DOHH2 (cell line): ENCODE data around the gene FBLN2.

Experiments used
- H3F3A ChIP-seq: fragments of 200-600 bp; sonication (generic), shearing (Covaris generic); 2 replicates; pipeline ENCODE4 v1.6.0; 2016; ENCODE audit warnings: antibody characterized with exemption, mild to moderate bottlenecking; ENCODE audit not compliant: control insufficient read depth, insufficient read depth
- H3K27ac ChIP-seq: fragments of 200-600 bp; sonication (generic); 2 replicates; pipeline ENCODE4 v1.5.1; 2014; ENCODE audit warnings: low read depth, mild to moderate bottlenecking, low read length, moderate library complexity
- H3K27me3 ChIP-seq: fragments of 200-600 bp; sonication (generic); 2 replicates; pipeline ENCODE4 v1.6.1; 2014; ENCODE audit warnings: mild to moderate bottlenecking, low read length, mixed read lengths; ENCODE audit not compliant: control insufficient read depth
- H3K36me3 ChIP-seq: fragments of 200-600 bp; sonication (generic); 2 replicates; pipeline ENCODE4 v1.6.1; 2014; ENCODE audit warnings: mild to moderate bottlenecking, low read length, moderate library complexity, mixed read lengths; ENCODE audit not compliant: control insufficient read depth
- H3K4me1 ChIP-seq: fragments of 200-600 bp; sonication (generic); 2 replicates; pipeline ENCODE4 v1.6.1; 2014; ENCODE audit warnings: mild to moderate bottlenecking, low read length, mixed read lengths; ENCODE audit not compliant: control insufficient read depth
- H3K4me2 ChIP-seq: fragments of 200-600 bp; sonication (generic); 2 replicates; pipeline ENCODE4 v1.6.0; 2014; ENCODE audit warnings: mild to moderate bottlenecking, low read length, moderate library complexity
- H3K4me3 ChIP-seq: fragments of 200-600 bp; sonication (generic); 2 replicates; pipeline ENCODE4 v1.5.1; 2014; ENCODE audit warnings: mild to moderate bottlenecking, low read length, mixed read lengths
- H3K79me2 ChIP-seq: fragments of 200-600 bp; sonication (generic); 2 replicates; pipeline ENCODE4 v1.6.1; 2014; ENCODE audit warnings: mild to moderate bottlenecking, low read length, mixed read lengths; ENCODE audit not compliant: control insufficient read depth
- H3K9me2 ChIP-seq: fragments of 200-600 bp; sonication (generic); replicated peaks from 2 replicates; pipeline ENCODE4 v1.6.1; 2014; ENCODE audit warnings: mild to moderate bottlenecking, low read length, mixed read lengths; ENCODE audit not compliant: control insufficient read depth
- H3K9me3 ChIP-seq: fragments of 200-600 bp; sonication (generic); 2 replicates; pipeline ENCODE4 v1.6.1; 2014; ENCODE audit warnings: antibody characterized with exemption, low read length, mixed read lengths; ENCODE audit not compliant: control insufficient read depth, insufficient read depth
- H4K20me1 ChIP-seq: fragments of 200-600 bp; sonication (generic); 2 replicates; pipeline ENCODE4 v1.6.0; 2014; ENCODE audit warnings: low read depth, mild to moderate bottlenecking, antibody characterized with exemption, low read length, moderate library complexity; ENCODE audit not compliant: control insufficient read depth, insufficient read depth
- EZH2phosphoT487 ChIP-seq: fragments of 200-600 bp; sonication (generic); IDR thresholded peaks from 2 replicates; pipeline ENCODE4 v1.6.1; 2017; ENCODE audit warnings: borderline replicate concordance, mild to moderate bottlenecking, antibody characterized with exemption, low read length, moderate library complexity, mixed read lengths
- TF ChIP-seq, protein P1 (sequence below): fragments of 200-600 bp; sonication (generic); IDR thresholded peaks from one replicate; pipeline ENCODE4 v1.5.1; 2014; ENCODE audit warnings: antibody characterized with exemption, mild to moderate bottlenecking, low read depth, low read length; ENCODE audit not compliant: poor library complexity, severe bottlenecking

The FBLN2 gene

DNA sequence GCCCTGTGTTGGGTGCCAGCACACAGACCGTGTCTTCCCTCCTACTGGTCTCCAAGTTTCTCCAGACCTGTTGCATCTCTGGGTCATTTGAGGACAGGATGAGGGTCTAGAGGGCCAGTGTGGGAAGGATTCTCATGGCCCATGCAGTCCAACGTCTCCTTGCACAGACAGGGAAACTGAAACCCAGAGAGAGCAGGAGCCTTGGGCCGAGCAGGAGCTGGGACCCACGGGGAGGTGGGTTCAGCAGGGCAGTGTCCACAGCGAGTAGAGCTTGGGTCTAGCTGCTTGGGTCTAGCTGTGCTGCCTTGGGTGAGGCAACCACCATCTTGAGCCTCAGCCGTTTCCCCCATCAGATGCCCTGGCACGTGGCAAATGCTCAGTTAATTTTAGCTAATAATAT, 36.5 kb upstream of the FBLN2 start:
- H3K4me1 ChIP-seq, result no peaks in the 10 kb centered on the region
- no peaks in the 10 kb centered on the region for H3F3A ChIP-seq
- H3K9me3 ChIP-seq, result no peaks in the 10 kb centered on the region
- no peak overlapping the region for H3K4me2 ChIP-seq
- H4K20me1 ChIP-seq, result no peaks in the 10 kb centered on the region
- no peaks in the 10 kb centered on the region for H3K79me2 ChIP-seq
- no peaks in the 10 kb centered on the region for H3K36me3 ChIP-seq
- H3K27ac ChIP-seq, result no peak overlapping the region
- H3K9me2 ChIP-seq, result no peaks in the 10 kb centered on the region
- TF ChIP-seq, protein P1, sequence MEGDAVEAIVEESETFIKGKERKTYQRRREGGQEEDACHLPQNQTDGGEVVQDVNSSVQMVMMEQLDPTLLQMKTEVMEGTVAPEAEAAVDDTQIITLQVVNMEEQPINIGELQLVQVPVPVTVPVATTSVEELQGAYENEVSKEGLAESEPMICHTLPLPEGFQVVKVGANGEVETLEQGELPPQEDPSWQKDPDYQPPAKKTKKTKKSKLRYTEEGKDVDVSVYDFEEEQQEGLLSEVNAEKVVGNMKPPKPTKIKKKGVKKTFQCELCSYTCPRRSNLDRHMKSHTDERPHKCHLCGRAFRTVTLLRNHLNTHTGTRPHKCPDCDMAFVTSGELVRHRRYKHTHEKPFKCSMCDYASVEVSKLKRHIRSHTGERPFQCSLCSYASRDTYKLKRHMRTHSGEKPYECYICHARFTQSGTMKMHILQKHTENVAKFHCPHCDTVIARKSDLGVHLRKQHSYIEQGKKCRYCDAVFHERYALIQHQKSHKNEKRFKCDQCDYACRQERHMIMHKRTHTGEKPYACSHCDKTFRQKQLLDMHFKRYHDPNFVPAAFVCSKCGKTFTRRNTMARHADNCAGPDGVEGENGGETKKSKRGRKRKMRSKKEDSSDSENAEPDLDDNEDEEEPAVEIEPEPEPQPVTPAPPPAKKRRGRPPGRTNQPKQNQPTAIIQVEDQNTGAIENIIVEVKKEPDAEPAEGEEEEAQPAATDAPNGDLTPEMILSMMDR, result no peak
- no peak for TF ChIP-seq EZH2phosphoT487
- no peak overlapping the region for H3K4me3 ChIP-seq
- H3K27me3 ChIP-seq, result no peaks in the 10 kb centered on the region

DNA sequence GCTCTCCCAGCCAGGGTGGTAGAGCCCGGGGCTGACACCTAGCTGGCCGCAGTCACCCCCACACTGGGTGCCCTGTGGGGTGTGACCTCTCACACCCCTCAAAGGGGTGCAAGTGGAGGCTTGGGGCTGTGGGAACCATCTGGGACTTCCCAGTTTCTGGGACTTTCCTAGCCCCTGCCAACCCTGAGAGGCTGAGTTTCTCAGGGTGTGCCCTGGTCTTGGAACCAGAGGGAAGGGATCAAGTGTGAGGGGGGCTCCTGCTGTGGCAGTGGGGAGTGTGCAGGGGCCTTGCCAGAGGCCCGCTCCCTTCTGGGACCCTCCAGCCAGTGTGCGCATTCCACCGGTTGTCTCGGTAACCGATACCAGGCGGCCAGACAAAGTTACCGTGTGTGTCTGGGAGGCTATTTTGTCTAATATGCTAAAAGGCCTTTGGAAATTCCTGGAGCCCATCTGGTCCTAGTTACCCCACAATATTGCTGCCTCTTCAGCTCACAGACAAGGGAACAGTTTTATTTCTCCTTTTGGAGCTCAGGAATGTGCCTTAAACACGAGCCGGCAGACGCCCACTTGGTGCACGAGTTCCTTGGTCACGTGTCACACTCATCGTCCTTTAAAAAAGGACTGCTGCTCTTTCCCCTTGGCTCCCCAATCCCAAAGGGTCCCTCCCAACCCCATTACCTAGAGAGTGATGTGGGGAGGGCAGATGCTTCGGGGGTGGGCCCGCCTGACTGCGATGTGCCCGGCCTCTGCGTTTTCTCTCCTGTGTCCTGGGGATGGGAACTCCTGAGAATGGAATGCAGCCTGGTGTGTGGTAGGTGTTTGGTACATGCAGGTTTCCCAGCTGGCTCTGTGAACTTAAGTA, 35.6 kb upstream of the FBLN2 start:
- Histone ChIP-seq H3K4me3 (no peak overlapping the region), H4K20me1 (no peaks in the 10 kb centered on the region), H3K27me3 (no peaks in the 10 kb centered on the region), H3K36me3 (no peaks in the 10 kb centered on the region), H3K4me1 (no peaks in the 10 kb centered on the region), H3K27ac (no peak overlapping the region), H3F3A (no peaks in the 10 kb centered on the region), H3K9me3 (no peaks in the 10 kb centered on the region), H3K4me2 (no peak overlapping the region), H3K79me2 (no peaks in the 10 kb centered on the region), H3K9me2 (no peaks in the 10 kb centered on the region)
- no peak for TF ChIP-seq EZH2phosphoT487
- TF ChIP-seq, protein P1, result no peak

GRCh38 chr3:13513913-13514517, 34.9 kb upstream of the FBLN2 start:
- H3K27me3 ChIP-seq, result no peaks in the 10 kb centered on the region

More at GRCh38 chr3:13513913-13514517, 34.9 kb upstream of the FBLN2 start:
- TF ChIP-seq, protein P1, result no peak
- TF ChIP-seq EZH2phosphoT487, result no peak
- no peak overlapping the region for H3K4me3 ChIP-seq
- no peaks in the 10 kb centered on the region for H3K79me2 ChIP-seq
- H3K9me2 ChIP-seq, result no peaks in the 10 kb centered on the region
- no peak overlapping the region for H3K4me2 ChIP-seq
- H3K36me3 ChIP-seq, result no peaks in the 10 kb centered on the region
- no peaks in the 10 kb centered on the region for H4K20me1 ChIP-seq
- no peaks in the 10 kb centered on the region for H3K4me1 ChIP-seq
- H3F3A ChIP-seq, result no peaks in the 10 kb centered on the region
- no peaks in the 10 kb centered on the region for H3K9me3 ChIP-seq
- H3K27ac ChIP-seq, result no peak overlapping the region
